CD4-positive, alpha-beta T cell treated with Interleukin-1 beta for 1 hour (primary cell): ENCODE measurements around the gene NRXN2.

Experiments
- DNase-seq, 2 donors: peaks; one replicate each; pipeline ENCODE4 v3.0.0-alpha.2; 2020 to 2022

Gene NRXN2

GRCh38 chr11:64620381-64620971, 102.5 kb downstream of the NRXN2 start:
- DNase-seq, result no peak

DNA sequence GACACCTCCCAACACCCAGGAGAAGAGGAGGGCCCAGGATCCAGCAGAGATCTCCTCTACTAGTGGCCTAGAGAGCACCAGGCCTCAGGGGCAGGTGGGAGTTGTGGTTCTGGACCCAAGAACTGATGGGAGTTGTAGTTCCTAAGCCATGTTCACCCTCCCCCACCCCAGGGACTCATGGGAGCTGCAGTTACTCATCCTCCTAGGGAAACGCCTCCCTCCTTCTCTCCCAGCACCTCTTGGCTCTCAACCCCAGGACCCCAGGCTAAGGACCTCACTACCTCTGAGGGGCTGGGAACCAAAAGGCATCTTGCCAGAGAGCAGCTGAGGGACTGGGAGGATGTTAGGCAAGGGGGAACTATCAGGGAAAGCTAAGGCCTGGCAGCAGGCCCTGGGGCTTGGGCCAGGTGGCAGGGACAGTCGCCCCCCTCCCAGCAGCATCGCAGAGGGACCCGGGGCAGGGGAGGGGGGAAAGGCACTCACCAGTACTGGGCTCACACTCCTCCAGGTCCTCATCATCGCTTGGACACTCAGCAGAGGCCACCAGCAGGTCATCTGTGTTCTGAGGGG, 103.1 kb downstream of the NRXN2 start:
- DNase-seq, result no peak

- no peak for DNase-seq
These were observed 103.8 kb downstream of the NRXN2 start for GRCh38 chr11:64619196-64619595.

DNA sequence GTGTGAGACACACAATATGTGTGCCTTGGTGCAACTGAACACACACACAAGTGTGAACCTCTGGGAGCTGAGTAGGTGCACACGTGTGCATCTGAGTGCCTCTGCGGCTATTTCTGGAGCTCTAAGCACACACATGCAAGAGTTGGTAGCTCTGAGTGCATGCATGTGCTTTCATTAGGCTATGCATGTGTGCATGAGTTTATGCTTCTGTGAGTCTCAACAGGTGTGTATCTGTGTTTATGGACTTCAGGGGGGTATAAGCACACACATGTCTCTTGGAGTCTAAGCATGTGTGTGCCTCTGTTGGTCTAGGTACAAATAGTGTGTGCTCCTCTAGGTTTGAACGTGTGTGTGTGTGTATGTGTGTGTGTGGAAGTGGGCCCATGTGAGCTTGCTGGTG, 106.2 kb downstream of the NRXN2 start:
- no peak for DNase-seq

DNA sequence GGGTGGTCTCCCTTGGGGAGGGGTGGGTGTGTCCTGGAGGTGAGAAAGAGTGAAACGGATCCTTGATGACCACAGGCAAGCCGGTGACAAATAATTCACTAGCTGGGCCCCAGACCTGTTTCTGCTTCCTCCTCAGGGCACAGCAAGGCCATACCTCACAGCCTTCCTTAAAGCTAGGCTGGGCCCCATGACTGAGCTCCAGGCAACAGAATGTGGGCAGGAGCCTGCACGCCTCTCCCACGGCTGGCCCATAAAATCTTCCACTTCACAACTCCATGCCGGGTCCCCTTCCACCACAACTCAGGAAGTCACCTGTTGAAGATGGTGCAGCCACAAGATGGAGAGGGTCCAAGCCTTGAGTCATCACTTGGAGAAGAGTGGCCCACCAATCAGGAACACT, 108.1 kb downstream of the NRXN2 start:
- no peak for DNase-seq

DNA sequence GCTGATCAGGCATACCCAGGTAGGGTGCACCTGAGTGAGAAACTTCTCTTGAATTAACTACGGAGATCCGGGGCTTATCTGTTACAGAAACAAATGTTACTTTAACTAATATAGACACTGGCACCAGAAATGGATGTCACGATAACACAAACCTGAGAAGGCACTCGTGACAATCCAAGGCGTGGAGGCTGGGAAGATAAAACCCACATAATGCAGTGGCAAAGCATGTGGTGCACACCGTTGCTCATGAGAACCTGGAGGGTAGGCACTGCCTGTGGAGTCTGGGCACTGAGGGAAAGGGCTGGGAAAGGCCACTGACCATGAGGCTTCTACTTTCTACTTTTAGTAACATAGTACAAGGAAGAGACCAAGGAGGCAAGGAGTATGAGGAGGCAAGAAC, 109.3 kb downstream of the NRXN2 start:
- no peak for DNase-seq

DNA sequence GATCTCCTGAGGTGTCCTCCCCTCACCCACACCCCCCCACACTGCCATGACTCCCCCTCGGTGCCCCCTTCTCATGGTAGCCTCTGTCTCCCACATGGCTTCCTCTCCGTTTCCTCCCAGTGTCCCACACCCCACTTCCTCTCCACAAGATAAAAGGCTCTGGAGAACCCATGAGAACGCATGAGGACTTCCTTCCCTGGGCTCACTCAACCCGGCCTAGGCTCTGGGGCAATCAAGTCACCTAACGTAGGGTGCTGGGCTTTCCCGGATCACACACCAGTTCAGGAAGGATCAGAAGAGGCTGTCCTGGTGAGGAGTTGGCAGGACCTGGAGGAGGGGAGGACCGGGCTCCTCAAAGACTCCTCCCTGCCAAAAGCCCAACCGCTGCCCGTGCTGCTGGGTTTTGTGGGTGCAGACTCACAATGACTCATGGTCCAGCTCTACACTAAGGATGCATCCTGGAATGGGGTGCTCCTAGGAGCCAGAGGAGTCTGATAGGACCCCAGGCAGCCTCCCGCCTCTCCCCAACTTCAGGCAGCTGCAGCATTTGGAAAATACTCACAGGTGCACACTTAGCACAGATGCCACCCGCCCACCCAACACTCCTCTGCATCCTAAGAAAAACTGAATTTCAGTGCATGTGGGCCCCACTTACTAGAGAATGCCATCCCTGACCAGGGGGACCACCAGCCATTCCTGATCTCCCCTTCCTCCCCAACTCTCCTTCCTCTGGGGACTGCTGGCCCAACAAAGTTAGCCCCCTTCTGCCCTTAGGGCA, 110.9 kb downstream of the NRXN2 start:
- DNase-seq, result no peak

DNA sequence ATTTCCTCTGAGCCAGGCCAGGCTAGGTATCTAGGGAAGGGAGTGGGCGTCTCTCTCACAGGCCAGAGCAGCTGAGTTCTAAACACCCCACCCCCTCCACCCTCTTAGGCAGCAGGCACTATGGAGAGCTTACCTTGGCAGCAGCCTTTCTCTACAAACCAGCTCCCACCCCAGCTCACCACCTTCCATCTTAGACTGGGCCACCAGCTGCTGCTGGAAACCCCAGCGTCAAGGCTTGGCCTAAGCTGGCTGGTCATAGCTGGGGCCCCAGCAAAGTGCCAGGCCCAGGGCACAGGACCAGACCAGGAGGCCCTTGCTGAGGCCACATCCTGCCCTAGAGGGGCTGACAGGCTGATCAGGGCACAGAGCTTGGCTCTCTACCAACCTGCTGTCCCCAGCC, 111.8 kb downstream of the NRXN2 start:
- DNase-seq, result no peak

DNA sequence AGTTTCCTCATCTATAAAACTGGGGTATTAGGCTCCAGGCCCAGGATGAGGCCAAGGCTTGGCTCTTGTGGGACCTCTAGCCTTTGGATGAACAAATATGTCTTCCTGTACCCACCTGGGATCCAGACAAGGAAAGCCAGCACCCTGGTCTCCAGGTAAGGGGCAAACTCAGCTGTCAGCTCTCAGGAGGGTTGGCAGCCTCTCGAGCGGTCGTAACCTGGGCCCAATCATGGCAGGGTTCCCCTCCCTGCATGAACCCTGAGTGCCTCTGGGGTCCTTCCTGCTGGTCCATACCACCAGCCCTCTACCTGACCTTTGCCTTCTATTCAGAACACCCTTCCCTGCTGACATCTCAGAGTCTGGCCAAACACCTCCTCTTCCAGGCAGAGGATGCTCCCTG, 112.4 kb downstream of the NRXN2 start:
- DNase-seq, result no peak

GRCh38 chr11:64609436-64610047, 113.5 kb downstream of the NRXN2 start:
- DNase-seq, result no peak

DNA sequence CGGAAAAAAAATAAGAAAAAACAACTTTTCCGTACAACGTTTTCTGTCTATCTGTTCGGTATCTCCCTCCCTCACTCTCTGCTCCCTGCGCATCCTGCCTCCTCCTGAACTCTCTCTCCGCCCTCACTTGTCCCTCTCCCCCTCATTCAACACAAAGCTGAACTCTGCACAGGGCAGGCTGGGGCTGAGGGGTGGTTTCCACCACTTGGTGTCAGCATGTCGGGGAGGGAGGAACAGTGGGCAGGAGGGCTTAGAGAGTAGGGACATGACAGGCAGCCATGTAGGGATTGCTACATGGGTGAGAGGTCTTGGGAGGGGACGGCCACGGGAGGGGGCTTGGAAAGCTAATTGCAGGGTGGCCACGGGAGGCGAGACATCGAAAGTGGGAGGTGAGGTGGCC, 114.4 kb downstream of the NRXN2 start:
- DNase-seq, result no peak

DNA sequence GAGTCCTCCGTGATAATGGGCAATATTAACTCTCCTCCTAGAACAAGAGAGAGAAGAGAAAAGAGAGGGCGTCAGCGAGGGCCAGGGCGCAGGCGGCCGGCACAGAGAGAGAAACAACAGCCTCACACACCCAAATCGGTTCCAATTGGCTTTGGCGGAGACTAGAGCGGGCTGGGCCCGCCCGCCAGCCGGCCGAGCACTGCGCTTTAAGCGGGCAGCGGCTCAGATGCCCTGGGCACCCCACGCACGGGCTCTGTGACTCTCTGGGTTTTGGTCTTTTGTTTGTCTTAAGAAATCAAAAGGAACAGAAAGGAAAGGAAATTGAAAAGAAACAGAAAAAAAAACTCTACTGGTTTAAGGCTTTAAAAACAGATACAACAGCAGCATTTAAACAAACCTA, 115.0 kb downstream of the NRXN2 start:
- DNase-seq, result no peak

GRCh38 chr11:64607381-64607985, 115.5 kb downstream of the NRXN2 start:
- DNase-seq, result no peak

DNA sequence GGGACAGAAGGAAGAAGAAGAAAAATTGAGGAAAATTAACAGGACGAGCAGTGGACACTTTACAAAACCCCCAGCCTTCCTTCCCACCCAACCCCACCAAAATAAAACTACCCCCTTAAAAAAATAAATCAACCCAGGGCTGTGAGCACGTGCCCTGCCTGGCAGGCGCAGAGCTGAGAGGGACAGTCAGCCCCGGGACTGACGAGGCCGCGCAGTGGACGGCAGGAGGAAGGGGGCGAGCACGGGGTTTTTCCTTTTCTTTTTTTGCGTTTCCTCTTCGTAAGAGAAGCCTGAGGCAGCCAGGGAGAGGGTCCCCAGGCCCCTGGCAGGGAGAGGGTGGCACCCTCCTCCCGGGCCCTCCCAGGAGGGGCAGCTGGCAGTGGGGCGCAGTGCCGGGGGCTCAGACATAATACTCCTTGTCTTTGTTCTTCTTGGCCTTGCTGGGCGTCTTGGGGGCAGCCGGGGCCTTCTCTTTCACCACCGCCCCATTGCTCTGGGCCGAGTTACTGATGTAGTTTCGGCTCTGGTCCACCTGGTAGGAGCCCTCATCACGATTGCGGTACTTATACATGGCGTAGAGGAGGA, 116.1 kb downstream of the NRXN2 start:
- DNase-seq, result no peak

- DNase-seq, result no peak
These were observed 117.1 kb downstream of the NRXN2 start for GRCh38 chr11:64605656-64606585.

DNA sequence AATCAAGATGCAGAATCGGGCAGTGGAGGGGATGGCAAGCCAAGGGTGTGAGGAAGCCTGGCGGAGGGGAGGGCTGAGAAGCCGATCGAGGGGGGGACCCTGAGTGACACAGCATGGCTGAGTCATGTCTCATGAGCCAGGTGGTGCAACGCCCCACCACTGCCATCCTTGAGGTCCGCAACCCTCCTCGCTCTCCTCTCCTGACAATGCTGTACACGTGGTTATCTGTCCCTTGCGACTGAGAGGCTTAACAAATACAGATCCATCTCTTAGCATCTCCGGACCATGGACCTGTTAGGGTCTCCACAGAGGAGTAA, 117.8 kb downstream of the NRXN2 start:
- DNase-seq, result no peak

DNA sequence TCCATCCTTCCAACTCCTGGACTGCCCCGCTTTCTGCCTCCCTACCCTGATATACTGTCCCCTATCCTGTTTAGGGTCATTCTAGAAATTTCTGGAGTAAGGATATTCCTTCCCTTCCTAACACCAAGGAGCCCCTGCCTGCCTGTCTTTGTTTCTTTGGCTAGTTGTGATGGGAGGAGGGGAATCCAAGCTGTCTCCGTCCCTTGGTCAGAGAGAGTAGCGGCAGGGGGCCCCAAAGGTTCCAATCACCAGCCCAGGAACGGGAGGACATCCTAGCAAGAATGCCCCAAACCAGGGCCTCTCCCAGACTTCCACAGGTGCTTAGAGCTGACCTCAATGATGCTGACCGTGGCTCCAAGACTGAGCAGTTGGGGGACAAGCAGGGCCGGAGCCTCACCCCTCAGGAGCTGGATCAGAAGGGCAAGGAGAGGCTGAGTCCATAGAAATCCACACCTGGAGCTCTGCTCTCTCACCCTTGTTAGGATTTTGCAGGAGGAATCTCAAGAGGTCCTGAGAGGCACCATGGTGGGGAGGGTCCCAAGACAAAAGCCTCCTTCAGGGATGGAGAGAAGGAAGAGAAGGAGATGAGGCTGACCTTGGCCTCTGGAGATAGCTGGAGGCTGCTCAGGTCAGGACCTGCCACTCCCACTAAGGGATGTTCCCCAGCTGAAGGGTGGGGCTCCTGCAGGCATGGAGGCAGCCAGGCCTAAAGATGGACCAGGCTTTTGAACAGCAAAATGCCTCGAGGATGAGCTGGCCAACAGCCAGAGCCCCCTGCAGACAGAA, 118.3 kb downstream of the NRXN2 start:
- no peak for DNase-seq

DNA sequence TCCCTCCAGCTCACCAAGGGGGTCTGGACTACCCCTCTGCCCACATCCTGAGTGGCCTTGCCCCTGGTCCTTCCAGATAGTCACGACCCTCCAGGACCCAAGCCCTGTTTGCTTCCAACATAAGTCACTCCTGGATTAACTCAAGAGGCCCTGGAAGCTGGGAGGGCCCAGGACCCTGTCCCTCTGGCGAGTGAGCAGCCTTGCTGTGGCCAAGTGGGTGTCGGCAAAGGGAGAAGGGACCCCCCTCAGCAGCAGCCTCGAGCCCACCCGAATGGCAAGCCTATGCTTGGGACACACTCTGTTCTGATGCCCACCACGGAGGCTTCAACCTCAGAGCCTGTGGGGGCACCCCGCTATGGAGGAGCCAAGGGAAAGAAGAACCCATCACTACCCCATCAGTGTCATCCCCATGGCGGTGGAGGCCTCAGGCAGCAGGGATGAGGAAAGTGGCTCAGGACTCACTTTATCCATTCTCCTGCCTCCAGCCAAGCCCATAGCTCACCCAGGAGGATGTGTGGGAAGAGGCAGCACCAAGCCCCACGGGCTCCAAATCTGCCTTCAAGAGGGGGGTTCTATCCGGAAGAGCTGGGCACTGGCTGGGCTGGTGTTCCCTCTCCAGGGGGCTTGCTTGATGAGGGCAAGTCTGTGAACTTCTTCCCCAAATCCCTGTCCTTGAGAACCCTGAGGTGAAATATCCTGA, 119.4 kb downstream of the NRXN2 start:
- DNase-seq, result no peak

DNA sequence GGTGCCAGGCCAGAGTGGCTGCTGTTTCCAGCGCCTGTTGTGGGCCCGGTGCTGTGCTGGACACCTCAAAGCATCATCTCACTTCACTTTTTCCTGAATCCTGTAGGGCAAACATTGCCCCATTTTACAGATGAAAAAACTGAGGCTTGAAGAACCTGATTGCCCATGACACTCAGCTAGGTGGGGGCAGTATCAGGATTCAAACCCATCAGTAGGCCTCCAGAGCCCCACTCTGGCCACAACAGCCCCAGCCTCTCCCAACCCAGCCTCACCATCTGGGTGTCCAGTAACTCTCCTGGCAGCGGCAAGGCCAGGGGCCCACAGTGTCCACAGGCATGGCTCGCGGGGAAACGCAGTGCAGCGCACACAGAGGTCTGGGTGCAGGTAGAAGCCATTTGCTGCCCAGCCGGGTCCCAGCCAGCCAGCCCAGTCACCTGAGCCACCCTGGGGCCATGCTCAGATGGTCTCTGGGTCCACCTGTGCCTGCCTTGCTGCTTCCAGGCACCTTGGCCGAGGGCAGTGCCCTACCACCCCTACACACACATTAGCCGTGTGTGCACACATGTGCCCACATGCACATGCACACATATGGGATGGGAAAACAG, 120.4 kb downstream of the NRXN2 start:
- no peak for DNase-seq
